Activated naive CD4-positive, alpha-beta T cell treated with Interleukin-2 at 50 U/mL for 16 hours (primary cell): ENCODE measurements around the gene UNC5B.

Experiments
- DNase-seq: peaks from one replicate; pipeline ENCODE4 v3.0.0-alpha.2; 2020

The UNC5B gene

GRCh38 chr10:71302874-71303568, 90.7 kb downstream of the UNC5B start:
- no peak for DNase-seq

GRCh38 chr10:71303569-71303907, 91.2 kb downstream of the UNC5B start:
- DNase-seq, result no peak

GRCh38 chr10:71304914-71305313, 92.5 kb downstream of the UNC5B start:
- DNase-seq, result no peak

- DNase-seq, result no peak
Observed at GRCh38 chr10:71306979-71307378, 94.6 kb downstream of the UNC5B start.

- no peak for DNase-seq
Observed at GRCh38 chr10:71307469-71308085, 95.2 kb downstream of the UNC5B start.

- no peak for DNase-seq
Observed at GRCh38 chr10:71308244-71308643, 95.9 kb downstream of the UNC5B start.

GRCh38 chr10:71308985-71309384, 96.6 kb downstream of the UNC5B start:
- no peak for DNase-seq

- DNase-seq, result no peak
Observed at GRCh38 chr10:71309919-71310318, 97.5 kb downstream of the UNC5B start.

GRCh38 chr10:71312220-71312619, 99.8 kb downstream of the UNC5B start:
- no peak for DNase-seq

- DNase-seq, result no peak
Observed at GRCh38 chr10:71312811-71313789, 100.7 kb downstream of the UNC5B start.

GRCh38 chr10:71314028-71314693, 101.8 kb downstream of the UNC5B start:
- peak; percentile 57 for DNase-seq

GRCh38 chr10:71314694-71315225, 102.4 kb downstream of the UNC5B start:
- no peak for DNase-seq

GRCh38 chr10:71316056-71316785, 103.9 kb downstream of the UNC5B start:
- DNase-seq, result no peak

GRCh38 chr10:71316786-71317160, 104.4 kb downstream of the UNC5B start:
- no peak for DNase-seq

- no peak for DNase-seq
Observed at GRCh38 chr10:71317739-71318138, 105.4 kb downstream of the UNC5B start.

- DNase-seq, result peak; percentile 90
Observed at GRCh38 chr10:71319042-71319799, 106.9 kb downstream of the UNC5B start, which contains the start of gene SLC29A3. Gene SLC29A3, plus strand, starts transcription at chr10:71319259. Its CDS starts 51 bp downstream, at chr10:71319310.

- no peak for DNase-seq
Observed at GRCh38 chr10:71319800-71320392, 107.5 kb downstream of the UNC5B start.

GRCh38 chr10:71320592-71320991, 108.2 kb downstream of the UNC5B start:
- DNase-seq, result no peak

GRCh38 chr10:71321386-71321785, 109.0 kb downstream of the UNC5B start:
- DNase-seq, result no peak

GRCh38 chr10:71323407-71323806, 111.0 kb downstream of the UNC5B start:
- no peak for DNase-seq

GRCh38 chr10:71324743-71325142, 112.4 kb downstream of the UNC5B start:
- no peak for DNase-seq
